SH-SY5Y (cell line): ENCODE results near the gene PYDC1.

Experiments
- GATA2 ChIP-seq: IDR thresholded peaks from 2 replicates; pipeline ENCODE4 v1.6.1; 2011; ENCODE audit warnings: mild to moderate bottlenecking, low read depth, low read length
- GATA3 ChIP-seq: IDR thresholded peaks from 2 replicates; pipeline ENCODE4 v1.6.1; 2011; ENCODE audit warnings: low read depth, mild to moderate bottlenecking, low read length, moderate library complexity

GRCh38 chr16:31192856-31193642 lies 23.9 kb downstream of the PYDC1 start:
- TF ChIP-seq GATA3 (no peak), GATA2 (no peak)
